ENCODE measurements around the gene ITGAD.
"Not testable (repeated sequence)": the region's sequence is repeated elsewhere in the genome, so short reads cannot be mapped to it uniquely, and the experiment has no call there.

Gene ITGAD

GRCh38 chr16:31403590-31404352 is 10.6 kb downstream of the ITGAD start:
- DNase-seq (ENCODE audit: low read depth): no peak

GRCh38 chr16:31404353-31405064 is 11.4 kb downstream of the ITGAD start:
- DNase-seq (ENCODE audit: low read depth): no peak

- DNase-seq (ENCODE audit: low read depth): no peak
Observed at GRCh38 chr16:31407406-31407805, 14.3 kb downstream of the ITGAD start.

- DNase-seq (ENCODE audit: low read depth): peak; percentile 24
Observed at GRCh38 chr16:31409433-31409832, 16.3 kb downstream of the ITGAD start.

- DNase-seq (ENCODE audit: low read depth): no peak
Observed at GRCh38 chr16:31410082-31410481, 16.9 kb downstream of the ITGAD start.

GRCh38 chr16:31411024-31411844 is 18.1 kb downstream of the ITGAD start:
- no peak for DNase-seq (ENCODE audit: low read depth)

GRCh38 chr16:31412750-31413149 is 19.6 kb downstream of the ITGAD start:
- DNase-seq (ENCODE audit: low read depth): no peak

- DNase-seq (ENCODE audit: low read depth): no peak
Observed at GRCh38 chr16:31413381-31413780, 20.2 kb downstream of the ITGAD start.

GRCh38 chr16:31413943-31414342 is 20.8 kb downstream of the ITGAD start:
- no peak for DNase-seq (ENCODE audit: low read depth)

GRCh38 chr16:31414706-31415105 is 21.6 kb downstream of the ITGAD start:
- no peak for DNase-seq (ENCODE audit: low read depth)

- DNase-seq (ENCODE audit: low read depth): no peak
Observed at GRCh38 chr16:31416371-31416770, 23.2 kb downstream of the ITGAD start.

- not testable (repeated sequence) for DNase-seq (ENCODE audit: low read depth)
Observed at GRCh38 chr16:31417036-31417435, 23.9 kb downstream of the ITGAD start.

- DNase-seq (ENCODE audit: low read depth): no peak
Observed at GRCh38 chr16:31417916-31418315, 24.8 kb downstream of the ITGAD start.

GRCh38 chr16:31420037-31420436 is 26.9 kb downstream of the ITGAD start:
- DNase-seq (ENCODE audit: low read depth): no peak

GRCh38 chr16:31421587-31421986 is 28.5 kb downstream of the ITGAD start:
- DNase-seq (ENCODE audit: low read depth): no peak

- DNase-seq (ENCODE audit: low read depth): no peak
Observed at GRCh38 chr16:31423241-31423640, 30.1 kb downstream of the ITGAD start.

GRCh38 chr16:31423801-31424200 is 30.7 kb downstream of the ITGAD start:
- no peak for DNase-seq (ENCODE audit: low read depth)

GRCh38 chr16:31427441-31428278 is 34.5 kb downstream of the ITGAD start:
- DNase-seq (ENCODE audit: low read depth): no peak

GRCh38 chr16:31428279-31428597 is 35.1 kb downstream of the ITGAD start, which contains the start of gene COX6A2:
TSS of gene COX6A2 (minus strand) at chr16:31428360. CDS start at chr16:31428325, 35 bp downstream.
- no peak for DNase-seq (ENCODE audit: low read depth)

GRCh38 chr16:31428638-31429247 is 35.6 kb downstream of the ITGAD start:
- DNase-seq (ENCODE audit: low read depth): no peak

GRCh38 chr16:31429314-31429713 is 36.2 kb downstream of the ITGAD start:
- DNase-seq (ENCODE audit: low read depth): no peak

All from GM04504 (cell line).